Neural progenitor cell (in vitro differentiated cells): Measurements from ENCODE around the gene ANKRD12.

Source experiments
- EZH2 ChIP-seq: fragments of 200-600 bp; sonication (generic); IDR thresholded peaks from 2 replicates; pipeline ENCODE4 v1.6.1; 2017; ENCODE audit warnings: antibody characterized with exemption, mild to moderate bottlenecking, moderate library complexity
- EZH2phosphoT487 ChIP-seq: fragments of 200-600 bp; sonication (generic); IDR thresholded peaks from 2 replicates; pipeline ENCODE4 v1.6.1; 2017; ENCODE audit warnings: antibody characterized with exemption
- TF ChIP-seq, protein P1 (sequence below): fragments of 200-600 bp; sonication (generic); IDR thresholded peaks from 2 replicates; pipeline ENCODE4 v1.5.1; 2017; ENCODE audit warnings: antibody characterized with exemption, mild to moderate bottlenecking

DNA sequence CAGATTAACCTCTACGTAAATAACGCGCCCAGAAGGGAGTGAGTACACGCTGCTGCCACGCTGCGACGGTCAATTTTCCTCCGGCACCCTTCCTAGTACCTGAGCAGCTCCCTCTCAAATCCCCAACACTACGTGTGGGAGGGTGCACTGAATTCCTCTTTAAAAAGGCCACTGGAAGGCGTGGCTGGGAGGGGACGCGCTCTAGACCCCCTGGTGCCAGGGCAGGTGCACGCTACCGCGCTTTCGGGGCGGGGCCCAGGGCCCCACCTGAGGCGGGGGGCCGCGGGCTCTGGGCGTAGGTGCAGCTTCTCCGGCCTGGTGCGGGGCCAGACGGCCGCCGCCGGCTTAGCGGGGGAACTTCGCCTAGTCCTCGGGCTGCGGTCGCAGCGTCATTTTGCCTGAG, 668 bp upstream of the ANKRD12 start:
- TF ChIP-seq, protein P1, sequence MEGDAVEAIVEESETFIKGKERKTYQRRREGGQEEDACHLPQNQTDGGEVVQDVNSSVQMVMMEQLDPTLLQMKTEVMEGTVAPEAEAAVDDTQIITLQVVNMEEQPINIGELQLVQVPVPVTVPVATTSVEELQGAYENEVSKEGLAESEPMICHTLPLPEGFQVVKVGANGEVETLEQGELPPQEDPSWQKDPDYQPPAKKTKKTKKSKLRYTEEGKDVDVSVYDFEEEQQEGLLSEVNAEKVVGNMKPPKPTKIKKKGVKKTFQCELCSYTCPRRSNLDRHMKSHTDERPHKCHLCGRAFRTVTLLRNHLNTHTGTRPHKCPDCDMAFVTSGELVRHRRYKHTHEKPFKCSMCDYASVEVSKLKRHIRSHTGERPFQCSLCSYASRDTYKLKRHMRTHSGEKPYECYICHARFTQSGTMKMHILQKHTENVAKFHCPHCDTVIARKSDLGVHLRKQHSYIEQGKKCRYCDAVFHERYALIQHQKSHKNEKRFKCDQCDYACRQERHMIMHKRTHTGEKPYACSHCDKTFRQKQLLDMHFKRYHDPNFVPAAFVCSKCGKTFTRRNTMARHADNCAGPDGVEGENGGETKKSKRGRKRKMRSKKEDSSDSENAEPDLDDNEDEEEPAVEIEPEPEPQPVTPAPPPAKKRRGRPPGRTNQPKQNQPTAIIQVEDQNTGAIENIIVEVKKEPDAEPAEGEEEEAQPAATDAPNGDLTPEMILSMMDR, result no peak
- no peak for TF ChIP-seq EZH2
- TF ChIP-seq EZH2phosphoT487, result no peak
